Activated naive CD4-positive, alpha-beta T cell treated with anti-CD3 and anti-CD28 coated beads for 36 hours (primary cell): ENCODE results near the gene XAGE1A. TPM values are rescaled to one million over a fixed set of nuclear protein-coding genes. Genes with fewer than 3 reads are reported as not detected.
"Not testable (repeated sequence)": the region's sequence is repeated elsewhere in the genome, so short reads cannot be mapped to it uniquely, and the experiment has no call there.

Source experiments
- CTCF ChIA-PET: fragments of 350-600 bp; sonication (Branson Sonifier 250); formaldehyde crosslinking; loops from one replicate; lab custom pipeline; 2021; ENCODE audit warnings: antibody characterized with exemption; lab: Charles Lee
- DNase-seq: peaks from one replicate; pipeline ENCODE4 v3.0.0-alpha.2; 2020
- H3K27ac Mint-ChIP-seq: one replicate; pipeline ENCODE4 v1.8.0; 2021; ENCODE audit warnings: mild to moderate bottlenecking, mixed read lengths
- H3K27me3 Mint-ChIP-seq: one replicate; pipeline ENCODE4 v1.8.0; 2021; ENCODE audit warnings: low read depth, mixed read lengths
- H3K36me3 Mint-ChIP-seq: one replicate; pipeline ENCODE4 v1.8.0; 2021; ENCODE audit warnings: low read depth, mixed read lengths
- H3K4me1 Mint-ChIP-seq: one replicate; pipeline ENCODE4 v1.8.0; 2021; ENCODE audit warnings: low read depth, mixed read lengths
- H3K4me3 Mint-ChIP-seq: one replicate; pipeline ENCODE4 v1.8.0; 2021; ENCODE audit warnings: mild to moderate bottlenecking, moderate library complexity, mixed read lengths
- H3K9me3 Mint-ChIP-seq: one replicate; pipeline ENCODE4 v1.8.0; 2021; ENCODE audit warnings: mixed read lengths
- intact Hi-C: fragments of 100-400 bp; cut with micrococcal nuclease; formaldehyde crosslinking; loops from one replicate; pipeline ENCODE4 v1.15.1; 2023
- total RNA-seq, 2 experiments: library from RNA; stranded (reverse); gene quantifications; one replicate each; pipeline ENCODE4 v1.2.3, GENCODE V29; 2021

XAGE1A gene
- total RNA-seq: not detected

DNA sequence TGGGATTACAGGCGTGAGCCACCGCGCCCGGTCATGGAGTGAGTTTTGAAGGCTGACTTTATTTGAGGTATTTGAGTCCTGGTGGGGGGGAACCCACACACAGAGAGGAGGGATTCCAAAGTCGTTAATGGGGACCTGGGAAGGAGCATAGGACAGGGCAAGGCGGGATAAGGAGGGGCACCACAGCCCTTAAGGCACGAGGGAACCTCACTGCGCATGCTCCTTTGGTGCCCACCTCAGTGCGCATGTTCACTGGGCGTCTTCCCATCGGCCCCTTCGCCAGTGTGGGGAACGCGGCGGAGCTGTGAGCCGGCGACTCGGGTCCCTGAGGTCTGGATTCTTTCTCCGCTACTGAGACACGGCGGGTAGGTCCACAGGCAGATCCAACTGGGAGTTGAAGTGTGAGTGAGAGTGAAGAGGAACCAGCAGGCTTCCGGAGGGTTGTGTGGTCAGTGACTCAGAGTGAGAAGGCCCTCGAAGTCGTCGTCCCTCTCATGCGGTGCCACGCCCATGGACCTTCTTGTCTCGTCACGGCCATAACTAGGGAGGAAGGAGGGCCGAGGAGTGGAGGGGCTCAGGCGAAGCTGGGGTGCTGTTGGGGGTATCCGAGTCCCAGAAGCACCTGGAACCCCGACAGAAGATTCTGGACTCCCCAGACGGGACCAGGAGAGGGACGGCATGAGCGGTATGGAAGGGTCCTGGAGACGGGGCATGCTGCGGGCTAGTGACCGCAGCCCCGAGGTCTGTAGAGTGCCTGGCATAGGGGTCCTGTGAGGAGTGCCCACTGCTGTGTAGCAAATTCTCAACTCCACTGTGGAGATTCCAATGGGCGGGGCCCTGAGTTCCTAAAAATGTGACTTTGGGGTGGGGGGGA lies at the start of gene XAGE1A:
TSS of gene XAGE1A (plus strand) at position 264 of the 874 bp plus-strand sequence. CDS start 1,554 bp downstream, outside the sequence.
- H3K4me3 Mint-ChIP-seq, H3K27me3 Mint-ChIP-seq, H3K4me1 Mint-ChIP-seq, CTCF ChIA-PET, DNase-seq, intact Hi-C loops, H3K9me3 Mint-ChIP-seq, H3K27ac Mint-ChIP-seq, H3K36me3 Mint-ChIP-seq: not testable (repeated sequence)

- H3K27me3 Mint-ChIP-seq, H3K4me1 Mint-ChIP-seq, DNase-seq, H3K4me3 Mint-ChIP-seq, H3K9me3 Mint-ChIP-seq, CTCF ChIA-PET, intact Hi-C loops, H3K27ac Mint-ChIP-seq, H3K36me3 Mint-ChIP-seq: not testable (repeated sequence)
Measured at GRCh38 chrX:52452031-52452430, 43.6 kb upstream of the XAGE1A start.

DNA sequence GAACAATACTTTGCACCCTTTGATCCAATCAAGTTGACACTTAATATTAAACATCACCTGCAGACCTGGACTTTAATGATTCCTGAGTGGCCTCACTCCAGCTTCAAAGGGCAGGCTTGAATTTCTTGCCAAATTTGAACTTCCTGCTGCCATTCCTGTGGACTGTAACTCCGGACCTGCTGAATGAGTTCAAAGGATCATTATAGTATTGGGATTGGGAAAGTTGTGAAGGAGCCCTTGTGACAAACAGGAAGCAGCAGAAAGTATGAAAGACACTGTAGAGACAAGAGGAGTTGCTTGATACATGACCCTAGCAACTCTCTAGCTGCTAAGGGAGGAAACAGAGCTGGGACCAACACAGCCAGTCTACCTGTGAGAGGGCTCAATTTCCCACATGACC lies 24.3 kb upstream of the XAGE1A start:
- not testable (repeated sequence) for H3K4me1 Mint-ChIP-seq

DNA sequence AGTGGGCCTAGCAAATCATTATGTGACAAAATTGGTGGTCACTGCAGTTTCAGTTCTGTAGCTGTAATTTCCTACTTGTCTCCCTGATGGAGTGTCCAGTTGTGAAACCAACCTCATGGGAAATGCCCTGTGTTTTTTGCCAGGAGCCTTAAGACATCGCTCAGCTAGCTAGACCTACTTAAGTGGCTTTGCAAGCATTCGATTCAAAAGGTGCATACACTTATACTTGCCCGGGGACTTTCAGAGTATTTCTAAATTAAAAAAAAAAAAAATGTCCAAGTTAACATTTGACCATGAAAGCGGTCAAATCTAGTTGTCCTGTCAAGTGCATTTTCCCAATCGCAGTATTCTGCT lies 788 bp downstream of the XAGE1A start:
- H3K4me1 Mint-ChIP-seq, H3K27ac Mint-ChIP-seq, H3K4me3 Mint-ChIP-seq, H3K27me3 Mint-ChIP-seq, H3K36me3 Mint-ChIP-seq, CTCF ChIA-PET, H3K9me3 Mint-ChIP-seq, DNase-seq, intact Hi-C loops: not testable (repeated sequence)

More for the DNA sequence above, 24.3 kb upstream of the XAGE1A start:
- H3K36me3 Mint-ChIP-seq, DNase-seq, CTCF ChIA-PET, H3K9me3 Mint-ChIP-seq, H3K27ac Mint-ChIP-seq, H3K27me3 Mint-ChIP-seq, H3K4me3 Mint-ChIP-seq, intact Hi-C loops: not testable (repeated sequence)

- CTCF ChIA-PET: not testable (repeated sequence)
Measured at GRCh38 chrX:52501362-52501761, 5.8 kb downstream of the XAGE1A start.

GRCh38 chrX:52504551-52504950 lies 8.9 kb downstream of the XAGE1A start:
- Mint-ChIP-seq H3K36me3 (no peaks in the 10 kb centered on the region), H3K4me3 (no peak overlapping the region), H3K4me1 (no peaks in the 10 kb centered on the region), H3K9me3 (no peaks in the 10 kb centered on the region), H3K27me3 (peaks cover 8% of the 10 kb centered on the region), H3K27ac (no peak overlapping the region)
- CTCF ChIA-PET: no interaction called here
- intact Hi-C loops: no loop called here
- DNase-seq: no peak

More at GRCh38 chrX:52501362-52501761, 5.8 kb downstream of the XAGE1A start:
- intact Hi-C loops, H3K27me3 Mint-ChIP-seq, H3K4me1 Mint-ChIP-seq, H3K27ac Mint-ChIP-seq, DNase-seq, H3K4me3 Mint-ChIP-seq, H3K36me3 Mint-ChIP-seq, H3K9me3 Mint-ChIP-seq: not testable (repeated sequence)

DNA sequence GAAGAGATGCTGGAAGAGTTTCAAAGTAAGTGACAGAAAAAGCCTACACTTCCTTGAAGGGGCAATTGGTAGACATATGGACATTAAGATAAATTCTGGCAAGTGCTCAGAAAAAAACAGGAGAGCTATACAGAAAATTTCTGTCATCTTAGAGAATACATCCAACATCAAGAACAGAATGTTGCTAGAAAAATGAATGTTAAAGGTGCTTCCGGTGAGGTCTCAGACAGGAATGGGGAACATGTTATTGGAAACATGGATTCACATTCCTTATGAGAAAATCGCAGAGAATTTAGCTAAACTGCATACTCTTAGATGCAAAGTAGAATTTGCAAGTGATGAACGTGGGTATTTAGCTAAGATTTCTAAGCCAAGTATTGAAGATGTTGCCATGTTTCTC lies 11.7 kb downstream of the XAGE1A start:
- Mint-ChIP-seq H3K27ac (no peak overlapping the region), H3K9me3 (no peaks in the 10 kb centered on the region), H3K36me3 (no peaks in the 10 kb centered on the region), H3K4me1 (no peaks in the 10 kb centered on the region), H3K27me3 (peaks cover 8% of the 10 kb centered on the region), H3K4me3 (no peak overlapping the region)
- DNase-seq: no peak
- intact Hi-C loops: no loop called here
- CTCF ChIA-PET: no interaction called here

DNA sequence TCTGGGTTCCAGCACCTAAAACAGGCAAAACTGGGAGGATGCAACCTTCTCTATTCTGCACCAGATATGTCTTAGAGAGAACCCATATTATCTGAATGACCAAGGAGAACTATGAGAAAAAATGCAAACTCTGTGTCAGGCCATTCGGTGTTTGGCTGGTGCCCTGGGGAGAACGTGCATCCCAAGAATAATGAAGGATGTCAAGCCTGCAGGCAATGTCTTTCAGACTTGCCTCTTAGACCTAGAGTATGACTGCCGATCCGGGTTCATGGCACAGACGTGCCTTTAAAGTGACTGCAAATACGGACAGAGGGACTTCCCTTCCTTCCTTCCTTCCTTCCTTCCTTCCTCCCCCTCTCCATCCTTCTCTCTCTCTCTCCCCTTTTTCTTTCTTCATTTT lies 14.3 kb downstream of the XAGE1A start:
- no peak overlapping the region for H3K27ac Mint-ChIP-seq
- H3K27me3 Mint-ChIP-seq: peaks cover 8% of the 10 kb centered on the region
- H3K36me3 Mint-ChIP-seq: no peaks in the 10 kb centered on the region
- no peak for DNase-seq
- no peaks in the 10 kb centered on the region for H3K4me1 Mint-ChIP-seq
- CTCF ChIA-PET: no interaction called here
- intact Hi-C loops: no loop called here
- H3K9me3 Mint-ChIP-seq: no peaks in the 10 kb centered on the region
- no peak overlapping the region for H3K4me3 Mint-ChIP-seq

DNA sequence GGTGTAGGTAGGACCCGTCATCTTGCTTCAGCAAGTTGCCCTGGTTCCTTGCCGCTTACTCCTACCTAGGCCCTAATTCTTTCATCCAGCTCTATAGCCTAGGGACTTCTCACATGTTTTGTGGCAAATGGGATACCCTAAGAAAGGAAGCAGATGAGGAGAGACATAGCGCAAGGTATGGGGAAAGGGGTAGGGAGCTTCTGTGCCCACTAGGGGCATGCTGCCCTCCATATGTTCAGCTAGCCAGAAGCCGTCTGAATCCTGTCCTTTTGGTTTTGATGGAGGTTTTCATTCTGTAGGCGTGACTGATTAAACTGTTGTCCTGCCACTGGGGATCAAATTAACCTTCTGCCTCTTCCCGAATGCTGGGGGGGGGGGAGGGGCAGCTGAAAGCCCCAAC lies 15.5 kb downstream of the XAGE1A start:
- H3K4me1 Mint-ChIP-seq, H3K9me3 Mint-ChIP-seq, H3K4me3 Mint-ChIP-seq, CTCF ChIA-PET, H3K36me3 Mint-ChIP-seq, H3K27ac Mint-ChIP-seq, H3K27me3 Mint-ChIP-seq, intact Hi-C loops, DNase-seq: not testable (repeated sequence)

DNA sequence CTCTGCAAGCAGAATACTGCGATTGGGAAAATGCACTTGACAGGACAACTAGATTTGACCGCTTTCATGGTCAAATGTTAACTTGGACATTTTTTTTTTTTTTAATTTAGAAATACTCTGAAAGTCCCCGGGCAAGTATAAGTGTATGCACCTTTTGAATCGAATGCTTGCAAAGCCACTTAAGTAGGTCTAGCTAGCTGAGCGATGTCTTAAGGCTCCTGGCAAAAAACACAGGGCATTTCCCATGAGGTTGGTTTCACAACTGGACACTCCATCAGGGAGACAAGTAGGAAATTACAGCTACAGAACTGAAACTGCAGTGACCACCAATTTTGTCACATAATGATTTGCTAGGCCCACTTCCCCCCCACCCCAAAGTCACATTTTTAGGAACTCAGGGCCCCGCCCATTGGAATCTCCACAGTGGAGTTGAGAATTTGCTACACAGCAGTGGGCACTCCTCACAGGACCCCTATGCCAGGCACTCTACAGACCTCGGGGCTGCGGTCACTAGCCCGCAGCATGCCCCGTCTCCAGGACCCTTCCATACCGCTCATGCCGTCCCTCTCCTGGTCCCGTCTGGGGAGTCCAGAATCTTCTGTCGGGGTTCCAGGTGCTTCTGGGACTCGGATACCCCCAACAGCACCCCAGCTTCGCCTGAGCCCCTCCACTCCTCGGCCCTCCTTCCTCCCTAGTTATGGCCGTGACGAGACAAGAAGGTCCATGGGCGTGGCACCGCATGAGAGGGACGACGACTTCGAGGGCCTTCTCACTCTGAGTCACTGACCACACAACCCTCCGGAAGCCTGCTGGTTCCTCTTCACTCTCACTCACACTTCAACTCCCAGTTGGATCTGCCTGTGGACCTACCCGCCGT lies 20.7 kb downstream of the XAGE1A start:
- CTCF ChIA-PET, DNase-seq, intact Hi-C loops, H3K4me3 Mint-ChIP-seq, H3K36me3 Mint-ChIP-seq, H3K27me3 Mint-ChIP-seq, H3K9me3 Mint-ChIP-seq, H3K27ac Mint-ChIP-seq, H3K4me1 Mint-ChIP-seq: not testable (repeated sequence)

- intact Hi-C loops: not testable (repeated sequence)
Measured at GRCh38 chrX:52516987-52517325, 21.3 kb downstream of the XAGE1A start, which contains the start of gene XAGE1B. Gene XAGE1B, minus strand, starts transcription at chrX:52517063. Its CDS starts 1,536 bp downstream, at chrX:52515527.

GRCh38 chrX:52541051-52541450 lies 45.4 kb downstream of the XAGE1A start:
- H3K4me3 Mint-ChIP-seq, intact Hi-C loops, H3K9me3 Mint-ChIP-seq, H3K4me1 Mint-ChIP-seq, H3K27ac Mint-ChIP-seq, H3K27me3 Mint-ChIP-seq, CTCF ChIA-PET, DNase-seq, H3K36me3 Mint-ChIP-seq: not testable (repeated sequence)

More at GRCh38 chrX:52516987-52517325, 21.3 kb downstream of the XAGE1A start, which contains the start of gene XAGE1B:
- H3K4me3 Mint-ChIP-seq, H3K4me1 Mint-ChIP-seq, H3K27me3 Mint-ChIP-seq, H3K36me3 Mint-ChIP-seq, DNase-seq, H3K27ac Mint-ChIP-seq, CTCF ChIA-PET, H3K9me3 Mint-ChIP-seq: not testable (repeated sequence)
